Measurements from ENCODE around the gene TNFAIP8L1.

TNFAIP8L1 gene

DNA sequence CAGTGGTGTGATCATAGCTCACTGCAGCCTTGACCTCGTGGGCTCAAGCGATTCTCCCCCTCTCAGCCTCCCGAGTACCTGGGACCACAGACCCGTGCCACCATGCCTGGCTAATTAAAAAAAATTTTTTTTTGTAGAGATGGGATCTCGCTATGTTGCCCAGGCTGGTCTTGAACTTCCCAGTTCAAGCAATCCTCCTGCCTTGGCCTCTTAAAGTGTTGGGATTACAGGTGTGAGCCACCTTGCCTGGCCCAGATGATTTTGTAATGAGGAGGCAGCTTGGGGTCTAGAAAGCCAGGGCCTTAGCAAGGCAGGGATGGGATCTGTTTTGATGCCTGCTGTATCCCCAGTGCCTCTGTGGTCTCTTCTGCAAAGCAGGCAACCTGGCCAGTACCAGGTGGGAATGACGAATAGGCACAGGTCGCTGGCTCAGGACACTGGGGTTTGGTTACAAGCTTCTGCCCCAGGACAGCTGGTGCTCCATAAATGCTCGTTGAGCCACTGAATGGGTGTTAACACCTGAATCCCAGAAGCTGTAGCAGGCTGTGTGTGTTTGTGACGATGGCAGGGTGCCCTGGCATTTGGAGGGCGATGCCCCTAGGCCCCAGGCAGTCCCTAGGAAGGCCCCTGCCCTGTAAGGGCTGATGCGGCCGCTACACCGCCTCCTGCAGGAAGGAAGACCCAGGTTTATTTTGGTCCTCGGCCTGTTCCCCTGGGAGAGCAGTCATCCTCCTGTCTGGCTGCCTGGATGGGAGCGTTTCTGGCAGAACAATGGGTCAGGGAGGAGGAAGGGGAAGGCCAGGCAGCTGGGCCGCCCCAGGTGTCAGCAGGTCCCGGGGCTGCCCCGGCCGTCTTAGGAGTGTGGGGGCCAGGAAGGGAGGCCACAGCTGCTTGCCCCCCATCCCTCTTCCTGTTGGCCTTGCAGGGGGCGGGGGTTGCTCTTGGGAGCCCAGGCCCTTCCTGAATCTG, 8.6 kb downstream of the TNFAIP8L1 start:
- DNase-seq (ENCODE audit: low read depth in 1 of 2, low spot score in 1 of 2) = no peak

DNA sequence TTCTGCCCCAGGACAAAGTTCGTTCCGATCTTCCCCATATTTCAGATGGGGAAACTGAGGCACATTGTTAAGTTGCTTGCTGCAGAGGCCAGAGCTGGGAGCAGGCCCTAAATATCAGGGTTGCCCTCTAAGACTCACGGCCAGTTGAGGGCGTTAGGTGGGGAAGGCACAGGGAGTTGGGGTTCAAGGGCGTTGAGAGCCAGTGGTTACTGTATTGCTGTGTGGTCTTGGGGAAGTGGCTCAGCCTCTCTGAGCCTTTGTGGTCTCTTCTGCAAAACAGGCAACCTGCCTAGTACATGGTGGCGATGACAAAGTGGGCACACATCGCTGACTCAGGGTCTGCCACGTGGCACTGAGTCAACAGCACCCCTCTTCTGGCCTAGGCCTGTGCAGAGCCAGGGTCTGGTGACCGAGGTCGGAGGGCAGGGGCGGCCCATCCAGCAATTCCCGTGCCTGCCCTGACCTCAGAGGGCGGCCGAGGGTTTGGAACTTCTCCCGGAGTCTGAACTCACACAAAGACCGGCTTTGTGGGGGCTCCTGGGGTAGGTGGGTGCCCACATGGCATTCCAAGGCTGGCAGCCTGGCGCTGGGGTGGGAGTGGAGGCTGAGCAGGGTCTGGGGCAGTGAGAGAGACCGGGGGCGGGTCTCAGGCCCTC, 10.2 kb downstream of the TNFAIP8L1 start:
- no peak for DNase-seq (ENCODE audit: low read depth in 1 of 2, low spot score in 1 of 2)

DNA sequence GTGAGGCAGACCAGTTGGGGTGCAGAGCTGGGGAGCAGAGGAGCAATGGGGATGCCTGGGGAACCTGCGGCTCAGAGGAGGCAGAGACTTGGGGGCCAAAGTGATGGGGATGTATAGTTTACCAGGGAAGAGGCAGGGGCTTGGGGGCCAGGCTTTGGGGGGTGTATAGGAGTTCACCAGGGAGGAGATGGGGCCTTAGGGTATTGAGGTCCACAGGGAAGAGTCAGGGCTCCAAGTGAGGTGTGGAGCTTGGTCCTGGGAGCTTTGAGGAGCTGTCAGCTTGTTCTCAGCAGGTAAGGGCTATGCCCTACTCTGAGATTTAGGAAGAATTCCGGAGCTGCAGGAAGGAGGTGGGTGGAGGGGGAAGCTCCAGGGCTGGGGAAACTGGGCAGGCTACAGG, 10.8 kb downstream of the TNFAIP8L1 start:
- no peak for DNase-seq (ENCODE audit: low read depth in 1 of 2, low spot score in 1 of 2)

DNA sequence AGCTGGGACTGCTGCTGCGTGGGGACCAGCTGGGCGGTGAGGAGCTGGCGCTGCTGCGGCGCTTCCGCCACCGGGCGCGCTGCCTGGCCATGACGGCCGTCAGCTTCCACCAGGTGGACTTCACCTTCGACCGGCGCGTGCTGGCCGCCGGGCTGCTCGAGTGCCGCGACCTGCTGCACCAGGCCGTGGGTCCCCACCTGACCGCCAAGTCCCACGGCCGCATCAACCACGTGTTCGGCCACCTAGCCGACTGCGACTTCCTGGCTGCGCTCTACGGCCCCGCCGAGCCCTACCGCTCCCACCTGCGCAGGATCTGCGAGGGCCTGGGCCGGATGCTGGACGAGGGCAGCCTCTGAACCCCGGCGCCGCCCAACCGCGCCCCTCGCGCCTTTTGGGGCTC, 12.8 kb downstream of the TNFAIP8L1 start:
- DNase-seq (ENCODE audit: low read depth in 1 of 2, low spot score in 1 of 2) = no peak

DNA sequence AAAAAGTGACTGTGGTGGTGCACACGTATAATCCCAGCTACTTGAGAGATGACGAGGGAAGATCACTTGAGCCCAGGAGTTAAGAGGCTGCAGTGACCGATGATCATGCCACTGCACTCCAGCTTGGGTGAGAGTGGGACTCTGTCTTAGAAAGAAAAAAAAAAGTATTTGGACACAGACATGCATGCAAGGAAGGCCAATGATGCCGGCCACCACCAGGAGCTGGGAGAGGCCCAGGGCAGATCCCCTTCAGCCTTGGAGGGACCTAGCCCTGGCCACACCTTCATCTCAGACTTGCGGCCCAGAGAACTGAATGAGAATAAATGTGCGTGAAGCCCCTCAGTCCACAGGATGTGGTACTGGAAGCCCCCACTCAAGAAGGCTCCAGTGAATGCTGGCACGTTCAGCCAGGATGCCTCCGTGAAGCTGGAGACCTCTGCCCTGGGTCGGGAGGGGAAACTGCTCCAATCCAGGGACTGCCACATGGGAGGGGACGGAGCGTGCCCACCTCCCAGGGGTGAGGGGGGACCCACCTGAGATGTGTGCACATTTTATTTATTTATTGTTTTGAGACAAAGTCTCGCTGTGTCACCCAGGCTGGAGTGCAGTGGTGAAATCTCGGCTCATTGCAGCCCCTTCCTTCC, 14.6 kb downstream of the TNFAIP8L1 start:
- DNase-seq (ENCODE audit: low read depth in 1 of 2, low spot score in 1 of 2) = no peak

GRCh38 chr19:4654437-4655361, 15.4 kb downstream of the TNFAIP8L1 start:
- DNase-seq (ENCODE audit: low read depth in 1 of 2, low spot score in 1 of 2) = no peak

GRCh38 chr19:4656102-4656501, 16.8 kb downstream of the TNFAIP8L1 start:
- DNase-seq (ENCODE audit: low read depth in 1 of 2, low spot score in 1 of 2) = no peak

GRCh38 chr19:4657262-4657661, 17.9 kb downstream of the TNFAIP8L1 start:
- DNase-seq (ENCODE audit: low read depth in 1 of 2, low spot score in 1 of 2) = no peak

GRCh38 chr19:4657835-4658234, 18.5 kb downstream of the TNFAIP8L1 start:
- DNase-seq (ENCODE audit: low read depth in 1 of 2, low spot score in 1 of 2) = no peak

DNA sequence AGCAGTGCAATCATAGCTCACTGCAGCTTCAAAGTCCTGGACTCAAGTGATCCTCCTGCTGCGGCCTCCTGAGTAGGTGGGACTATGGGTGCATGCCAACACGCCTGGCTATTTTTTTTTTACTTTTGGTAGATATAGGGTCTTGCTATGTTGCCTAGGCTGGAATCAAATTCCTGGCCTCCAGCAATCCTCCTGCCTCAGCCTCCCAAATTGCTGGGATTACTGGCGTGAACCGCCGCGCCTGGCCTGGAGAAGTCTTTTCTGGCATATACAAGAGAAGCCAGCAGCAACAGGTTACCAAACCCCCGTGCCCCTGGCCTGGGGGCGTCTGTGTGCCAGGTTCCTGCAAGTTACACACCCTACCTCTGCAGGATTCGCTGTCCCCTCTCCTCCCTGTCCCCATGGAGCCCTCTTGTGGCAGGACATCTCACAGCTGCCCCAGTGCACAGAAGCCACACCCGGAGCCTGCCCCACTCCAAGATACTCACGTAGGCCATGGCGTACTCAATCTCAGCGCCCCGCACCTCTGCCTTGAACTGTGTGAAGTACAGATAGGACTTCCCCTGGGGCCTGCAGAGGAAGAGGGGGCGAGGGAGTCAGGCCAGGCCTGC, 21.0 kb downstream of the TNFAIP8L1 start:
- no peak for DNase-seq (ENCODE audit: low read depth in 1 of 2, low spot score in 1 of 2)

DNA sequence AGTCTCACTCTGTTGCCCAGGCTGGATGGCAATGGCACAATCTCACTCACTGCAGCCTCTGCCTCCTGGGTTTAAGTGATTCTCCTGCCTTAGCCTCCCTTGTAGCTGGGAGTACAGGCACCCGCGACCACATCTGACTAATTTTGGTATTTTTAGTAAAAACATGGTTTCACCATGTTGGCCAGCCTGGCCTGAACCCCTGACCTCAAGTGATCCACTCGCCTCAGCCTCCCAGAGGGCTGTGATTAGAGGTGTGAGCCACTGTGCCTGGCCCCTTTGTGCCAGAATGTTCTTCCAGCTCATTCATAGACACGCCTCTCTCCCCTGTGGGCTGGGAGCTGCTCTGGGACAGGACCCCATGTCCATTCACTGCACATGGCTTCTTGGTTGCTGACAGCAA, 21.7 kb downstream of the TNFAIP8L1 start:
- DNase-seq (ENCODE audit: low read depth in 1 of 2, low spot score in 1 of 2) = no peak

DNA sequence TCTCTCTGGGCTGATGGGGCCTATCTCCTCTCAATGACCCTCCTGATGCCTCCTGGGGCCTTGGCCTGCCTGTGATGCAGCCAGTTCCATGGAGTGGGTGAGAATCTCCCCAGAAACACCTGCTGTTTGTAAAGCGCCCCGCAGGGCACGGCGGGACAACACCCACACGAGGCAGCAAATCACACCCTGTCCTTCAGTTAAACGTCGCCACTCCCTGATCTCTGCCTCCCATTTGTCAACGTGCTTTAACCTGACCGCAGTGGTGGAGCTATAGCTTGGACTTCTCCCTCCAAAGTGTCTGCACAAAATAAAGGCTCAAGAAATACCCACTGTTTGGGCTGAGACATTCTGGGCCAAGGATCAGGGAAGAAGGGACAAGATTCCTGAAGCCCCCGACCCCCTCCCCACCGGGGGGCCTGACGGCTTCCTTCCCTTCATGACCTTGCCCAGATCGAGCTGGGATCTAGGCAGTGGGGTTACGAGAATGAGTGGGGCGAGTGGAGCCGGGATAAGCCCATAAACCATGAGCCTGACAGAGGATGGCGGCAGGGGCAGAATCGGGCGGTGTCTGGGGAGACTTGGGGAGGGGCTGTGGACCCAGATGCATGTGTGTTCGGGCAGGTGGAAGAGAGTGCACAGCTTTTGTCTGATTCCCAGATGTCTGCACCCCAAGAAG, 22.8 kb downstream of the TNFAIP8L1 start:
- DNase-seq (ENCODE audit: low read depth in 1 of 2, low spot score in 1 of 2) = no peak

DNA sequence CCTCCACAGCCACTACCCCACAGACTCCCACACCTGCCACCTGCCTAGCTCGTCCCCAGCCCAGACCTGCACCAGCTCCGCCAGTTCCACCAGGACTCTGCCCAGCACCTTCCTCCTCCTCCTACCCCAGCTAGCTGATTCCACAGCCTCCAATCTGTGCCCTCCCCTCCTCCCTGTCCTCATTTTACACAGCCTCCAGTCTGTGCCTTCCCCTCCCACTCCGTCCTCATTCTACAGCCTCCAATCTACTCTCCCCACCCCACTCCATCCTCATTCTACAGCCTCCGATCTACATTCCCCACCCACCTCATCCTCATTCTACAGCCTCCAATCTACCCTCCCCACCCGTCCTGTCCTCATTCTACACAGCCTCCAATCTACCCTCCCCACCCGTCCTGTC, 23.5 kb downstream of the TNFAIP8L1 start:
- DNase-seq (ENCODE audit: low read depth in 1 of 2, low spot score in 1 of 2) = no peak

GRCh38 chr19:4664642-4665041, 25.3 kb downstream of the TNFAIP8L1 start:
- no peak for DNase-seq (ENCODE audit: low read depth in 1 of 2, low spot score in 1 of 2)

- peak; percentile 86 to 89 for DNase-seq (ENCODE audit: low read depth in 1 of 2, low spot score in 1 of 2)
Observed at GRCh38 chr19:4669723-4670480, 30.6 kb downstream of the TNFAIP8L1 start, which contains the start of gene MYDGF. Gene MYDGF, minus strand, starts transcription at chr19:4670342. Its CDS starts 8 bp downstream, at chr19:4670334.

- no peak for DNase-seq (ENCODE audit: low read depth in 1 of 2, low spot score in 1 of 2)
Observed at GRCh38 chr19:4671185-4671851, 32.0 kb downstream of the TNFAIP8L1 start.

DNA sequence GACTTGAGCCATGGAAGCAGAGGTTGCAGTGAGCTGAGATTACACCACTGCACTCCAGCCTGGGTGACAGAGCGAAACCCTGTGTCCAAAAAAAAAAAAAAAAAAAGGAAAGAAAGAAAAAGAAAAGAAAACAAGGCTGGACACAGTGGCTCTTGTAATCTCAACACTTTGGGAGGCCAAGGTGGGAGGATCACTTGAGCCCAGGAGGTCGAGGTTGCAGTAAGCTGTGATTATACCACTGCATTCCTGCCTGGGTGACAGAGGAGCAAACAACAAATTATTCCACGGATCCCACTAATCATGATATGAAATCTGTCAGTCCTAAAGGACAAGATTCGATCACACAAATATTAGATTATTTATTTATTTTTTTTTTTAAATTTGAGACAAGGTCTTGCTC, 33.9 kb downstream of the TNFAIP8L1 start:
- no peak for DNase-seq (ENCODE audit: low read depth in 1 of 2, low spot score in 1 of 2)

DNA sequence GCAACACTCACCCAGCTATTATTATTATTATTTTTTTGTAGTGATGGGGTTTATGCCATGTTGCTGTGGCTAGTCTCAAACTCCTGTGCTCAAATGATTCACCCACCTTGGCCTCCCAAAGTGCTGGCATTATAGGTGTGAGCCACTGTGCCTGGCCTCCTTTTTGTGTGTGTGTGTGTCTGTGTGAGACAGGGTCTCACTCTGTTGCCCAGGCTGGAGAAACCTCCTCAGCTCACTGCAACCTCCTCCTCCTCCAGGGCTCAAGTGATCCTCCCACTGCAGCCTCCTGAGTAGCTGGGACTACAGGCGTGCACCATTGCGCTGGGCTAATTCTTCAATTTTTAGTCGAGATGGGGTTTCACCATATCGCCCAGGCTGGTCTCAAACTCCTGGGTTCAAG, 34.4 kb downstream of the TNFAIP8L1 start:
- no peak for DNase-seq (ENCODE audit: low read depth in 1 of 2, low spot score in 1 of 2)

Measured in activated T-helper 1 cell treated with anti-CD3 and anti-CD28 coated beads, Interleukin-2, amount 50 U/mL, for 16 hours (primary cell).